HK-2 (cell line): ENCODE data around the gene CHPT1.
A peak's percentile ranks its signal among the peaks of the same experiment; 100 is the strongest.
"Not testable (repeated sequence)": the region's sequence is repeated elsewhere in the genome, so short reads cannot be mapped to it uniquely, and the experiment has no call there.

Experiments used
- DNase-seq: peaks from one replicate; pipeline ENCODE4 v3.0.0-alpha.2; 2018; ENCODE audit not compliant: unreplicated experiment

Gene CHPT1

DNA sequence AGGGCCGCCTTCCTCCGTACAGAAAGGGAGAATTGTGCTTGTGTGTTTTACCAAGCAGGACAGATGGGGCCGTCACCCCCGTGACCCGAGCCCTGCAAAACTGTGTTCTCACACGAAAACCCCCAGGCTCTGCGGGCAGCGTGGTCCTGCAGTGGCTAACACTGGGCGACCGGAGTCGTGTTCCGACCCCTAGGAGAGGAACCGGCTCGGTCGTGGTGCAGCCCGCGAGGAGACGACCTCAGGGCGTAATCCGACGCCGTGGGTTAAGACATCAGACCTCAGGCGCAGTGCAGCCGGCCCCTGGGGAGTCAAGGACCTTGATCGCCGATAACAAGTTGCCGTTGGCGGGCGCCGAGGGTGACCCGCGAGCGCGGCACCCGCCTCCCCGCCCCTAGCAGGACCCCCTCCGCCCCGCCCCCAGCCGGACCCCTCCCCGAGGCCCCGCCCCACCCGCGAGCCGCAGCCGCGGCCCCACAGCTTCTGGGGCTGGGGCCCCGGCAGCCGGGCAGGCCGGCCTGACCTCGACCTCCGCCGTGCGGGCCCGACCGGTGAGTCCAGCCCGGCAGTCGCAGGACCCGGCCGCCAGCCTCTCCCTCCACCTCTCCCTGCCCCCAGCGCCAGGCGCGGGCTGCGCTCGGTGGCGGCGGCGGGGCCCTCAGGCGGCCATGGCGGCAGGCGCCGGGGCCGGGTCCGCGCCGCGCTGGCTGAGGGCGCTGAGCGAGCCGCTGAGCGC, at the start of gene CHPT1:
Gene CHPT1 (plus strand): TSS at position 444 of the 733 bp plus-strand sequence. CDS start 222 bp downstream, at position 666.
- DNase-seq = peak; percentile 66

DNA sequence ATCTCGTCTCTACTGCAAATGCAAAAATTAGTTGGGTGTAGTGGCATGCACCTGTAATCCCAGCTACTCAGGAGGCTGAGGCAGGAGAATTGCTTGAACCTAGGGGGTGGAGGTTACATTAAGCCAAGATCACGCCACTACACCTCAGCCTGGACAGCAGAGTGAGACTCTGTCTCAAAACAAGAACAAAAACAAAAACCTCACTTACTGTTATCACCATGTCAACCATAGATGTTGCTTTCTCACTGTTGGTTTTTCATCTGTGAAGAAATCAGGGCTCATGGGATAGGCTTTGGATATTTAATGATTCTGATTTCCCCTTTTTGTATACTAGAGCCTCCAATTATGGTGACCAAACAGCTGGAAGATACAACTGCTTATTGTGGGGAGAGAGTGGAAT, 49.7 kb upstream of the CHPT1 start:
- no peak for DNase-seq

DNA sequence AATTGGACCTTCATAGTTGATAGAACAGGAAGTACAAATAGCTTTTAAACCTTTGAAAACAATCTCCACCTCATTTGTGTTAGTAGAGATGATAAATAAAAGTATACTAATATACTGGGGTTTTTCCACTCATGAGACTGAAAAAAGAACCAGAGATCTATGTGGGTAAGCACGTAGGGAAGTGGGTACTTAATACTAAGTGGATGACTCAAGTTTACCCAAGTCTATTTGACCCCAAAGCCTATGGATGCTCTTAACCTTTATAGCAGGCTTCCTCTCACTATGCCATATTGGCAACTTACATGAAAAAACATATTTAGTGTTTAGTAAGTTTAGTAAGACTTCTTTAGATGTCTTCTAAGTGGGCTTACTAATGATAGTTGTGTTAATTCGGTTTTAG, 49.2 kb upstream of the CHPT1 start:
- no peak for DNase-seq

DNA sequence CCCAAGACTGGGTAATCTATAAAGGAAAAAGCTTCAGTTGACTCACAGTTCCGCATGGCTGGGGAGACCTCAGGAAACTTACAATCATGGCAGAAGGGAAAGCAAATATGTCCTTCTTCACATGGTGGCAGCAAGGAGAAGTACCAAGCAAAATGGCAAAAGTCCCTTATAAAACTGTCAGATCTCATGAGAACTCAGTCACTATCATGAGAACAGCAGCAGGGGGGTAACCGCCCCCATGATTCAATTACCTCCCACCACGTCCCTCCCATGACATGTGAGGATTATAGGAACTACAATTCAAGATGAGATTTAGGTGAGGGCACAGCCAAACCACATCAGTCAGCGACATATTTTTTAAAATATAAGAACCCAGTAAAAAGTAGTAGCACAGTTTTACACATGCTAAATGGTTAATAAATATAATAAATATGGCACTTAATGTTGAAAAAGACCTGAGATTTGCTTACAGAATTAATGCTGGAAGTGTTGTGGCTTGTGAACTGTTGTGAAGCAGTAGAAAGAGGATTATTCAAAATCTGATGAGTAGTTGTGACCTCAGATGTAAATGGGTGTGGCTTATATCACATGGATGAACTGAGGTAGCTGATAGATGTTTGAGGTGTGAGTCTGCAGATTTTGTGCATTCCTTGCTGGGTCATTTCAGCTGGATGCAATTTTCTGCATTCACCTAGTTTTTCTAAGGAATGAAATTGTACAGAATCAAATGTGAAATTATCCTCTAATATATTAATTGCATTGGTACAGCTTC, 46.9 kb upstream of the CHPT1 start:
- no peak for DNase-seq

DNA sequence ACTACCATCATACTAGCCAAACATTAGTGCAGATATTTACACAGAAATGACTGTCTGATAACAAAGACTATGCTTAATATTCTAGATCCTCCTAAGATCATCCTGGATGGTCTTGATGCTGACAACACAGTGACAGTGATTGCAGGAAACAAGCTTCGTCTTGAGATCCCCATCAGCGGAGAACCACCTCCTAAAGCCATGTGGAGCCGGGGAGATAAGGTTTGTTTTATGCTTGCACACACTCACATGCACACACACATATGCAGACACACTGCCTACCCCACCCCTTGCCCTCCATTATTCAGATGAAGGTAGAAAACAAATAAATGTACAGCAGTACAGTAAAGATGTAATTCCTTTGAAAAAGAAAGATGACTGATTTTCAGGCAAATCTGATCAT, 44.4 kb upstream of the CHPT1 start:
- DNase-seq = no peak

DNA sequence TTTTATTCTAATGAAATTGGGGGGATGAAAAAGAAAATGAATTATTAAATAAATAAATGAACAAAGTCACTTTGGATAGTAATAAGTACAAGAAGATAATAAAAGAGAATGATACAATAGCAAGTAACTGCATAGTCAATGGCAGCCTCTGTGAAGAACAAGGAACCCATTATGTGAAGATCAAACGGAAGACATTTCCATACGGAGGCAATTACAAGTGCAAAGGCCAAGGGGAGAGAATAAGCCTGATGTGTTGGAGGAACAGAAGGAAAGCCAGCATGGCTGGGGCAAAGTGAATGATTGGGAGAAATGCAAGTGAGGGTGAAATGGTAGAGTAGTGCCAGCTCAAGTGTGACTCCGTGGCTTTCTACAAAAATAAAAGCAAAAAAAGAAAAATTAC, 43.9 kb upstream of the CHPT1 start:
- no peak for DNase-seq

DNA sequence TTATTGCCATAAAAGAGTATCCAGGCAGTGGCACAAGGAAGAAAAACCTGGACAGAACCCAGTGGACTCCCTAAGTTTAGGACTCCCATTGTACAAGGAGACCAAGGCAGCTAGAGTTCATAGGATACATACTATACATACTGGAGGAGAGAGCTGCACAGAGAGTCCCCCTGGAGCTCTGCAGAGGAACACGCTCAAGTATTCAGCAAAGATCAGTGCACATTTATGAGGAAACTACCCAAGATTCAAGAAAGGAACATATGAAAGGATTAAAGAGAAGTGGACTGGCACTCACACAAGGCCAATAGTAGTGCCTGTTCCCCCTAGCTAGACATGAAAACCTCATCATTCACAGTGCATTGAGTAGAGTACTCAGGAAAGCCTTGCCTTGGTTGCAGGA, 43.0 kb upstream of the CHPT1 start:
- DNase-seq = no peak

DNA sequence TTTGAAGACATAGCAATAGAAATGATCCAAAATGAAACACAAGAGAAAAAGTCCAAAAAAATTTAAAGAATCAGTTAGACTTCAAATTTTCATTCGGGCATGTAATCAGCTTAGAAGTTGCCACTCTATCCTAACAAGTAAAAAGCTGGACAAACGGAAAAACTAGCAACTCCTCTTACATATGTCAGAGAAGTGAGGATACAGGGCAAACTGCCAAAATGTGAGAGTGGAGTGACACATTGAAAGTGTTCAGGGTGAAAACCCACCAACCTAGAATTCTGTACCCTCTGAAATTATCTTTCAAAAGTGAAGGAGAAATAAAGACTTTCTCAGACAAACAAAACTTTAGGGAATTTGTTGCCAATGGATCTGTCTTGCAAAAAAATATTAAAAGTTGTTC, 42.0 kb upstream of the CHPT1 start:
- no peak for DNase-seq

DNA sequence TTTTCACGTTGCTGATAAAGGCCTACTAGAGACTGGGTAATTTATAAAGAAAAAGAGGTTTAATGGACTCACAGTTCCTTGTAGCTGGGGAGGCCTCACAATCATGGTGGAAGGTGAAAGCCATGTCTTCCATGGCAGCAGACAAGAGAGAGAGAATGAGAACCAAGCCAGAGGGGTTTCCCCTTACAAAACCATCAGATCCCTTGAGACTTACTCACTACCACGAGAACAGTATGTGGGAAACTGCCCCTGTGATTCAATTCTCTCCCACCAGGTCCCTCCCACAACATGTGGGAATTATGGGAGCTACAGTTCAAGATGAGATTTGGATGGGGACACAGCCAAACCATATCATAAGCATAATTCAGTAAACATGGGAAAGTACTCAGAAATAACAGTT, 36.8 kb upstream of the CHPT1 start:
- not testable (repeated sequence) for DNase-seq

DNA sequence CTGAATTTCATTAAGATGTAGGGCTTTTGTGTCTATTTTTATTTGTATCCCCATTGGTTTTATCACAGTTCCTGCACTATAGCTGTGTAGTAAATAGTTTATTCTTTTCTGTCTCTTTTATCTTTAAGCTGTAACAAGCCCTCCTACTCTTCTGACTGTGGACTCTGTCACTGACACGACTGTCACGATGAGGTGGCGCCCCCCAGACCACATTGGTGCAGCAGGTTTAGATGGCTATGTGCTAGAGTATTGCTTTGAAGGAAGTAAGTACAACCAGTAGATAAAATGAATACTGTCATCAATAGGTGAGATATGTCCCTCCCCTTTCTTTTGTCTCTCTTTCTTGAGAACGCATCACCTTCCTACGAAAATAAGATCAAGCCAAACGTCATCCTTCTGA, 34.1 kb upstream of the CHPT1 start:
- no peak for DNase-seq

DNA sequence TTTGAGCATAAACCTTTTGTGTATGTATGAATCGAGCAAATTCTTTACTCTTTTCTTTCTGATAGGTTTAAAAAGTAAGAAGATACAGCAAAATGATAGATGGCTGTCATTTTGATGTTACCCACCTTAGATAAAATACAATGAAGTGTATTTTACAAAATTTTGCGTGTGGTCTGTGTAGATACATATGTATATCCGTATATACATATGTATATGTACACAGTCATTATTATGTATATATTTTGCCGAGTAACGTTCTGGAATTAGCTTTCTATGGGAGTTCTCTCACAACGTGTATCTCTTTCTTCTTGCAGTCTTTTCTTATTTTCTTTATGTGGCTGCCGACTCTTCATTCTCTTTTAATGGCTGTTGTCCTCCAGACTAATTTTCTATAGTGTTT, 32.4 kb upstream of the CHPT1 start:
- no peak for DNase-seq

DNA sequence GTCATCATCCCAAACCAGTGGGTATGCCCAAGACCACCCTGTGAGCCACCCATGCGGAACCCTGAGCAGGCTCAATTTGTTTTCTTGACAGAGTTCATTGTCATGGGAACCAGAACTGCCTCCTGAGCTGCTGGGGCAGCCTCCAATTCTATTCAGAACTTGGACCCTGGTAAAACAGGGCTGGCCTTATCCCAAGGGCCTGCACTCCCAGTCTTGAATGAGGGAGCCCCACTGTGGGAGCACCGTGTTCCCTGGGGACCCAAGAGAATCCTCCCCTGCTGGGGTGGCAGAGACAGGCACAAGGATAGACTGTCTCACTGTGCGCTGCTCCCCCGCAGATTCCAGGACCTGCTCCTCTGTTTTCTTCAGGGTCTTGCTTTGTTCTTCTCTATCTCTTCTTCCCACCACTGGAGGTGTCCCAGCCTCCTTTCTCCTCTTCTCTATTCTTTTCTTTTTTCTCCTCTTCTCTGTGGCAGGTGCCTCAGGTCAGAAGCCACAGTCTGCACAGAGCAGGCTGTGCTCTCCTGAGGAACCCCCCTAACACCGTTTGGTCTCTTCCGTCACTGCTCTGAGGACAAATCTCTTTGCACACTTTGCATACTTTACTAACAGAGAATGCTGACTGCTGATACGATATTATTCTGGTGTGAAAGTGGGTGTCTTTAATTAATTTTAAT, 31.2 kb upstream of the CHPT1 start:
- DNase-seq = no peak

DNA sequence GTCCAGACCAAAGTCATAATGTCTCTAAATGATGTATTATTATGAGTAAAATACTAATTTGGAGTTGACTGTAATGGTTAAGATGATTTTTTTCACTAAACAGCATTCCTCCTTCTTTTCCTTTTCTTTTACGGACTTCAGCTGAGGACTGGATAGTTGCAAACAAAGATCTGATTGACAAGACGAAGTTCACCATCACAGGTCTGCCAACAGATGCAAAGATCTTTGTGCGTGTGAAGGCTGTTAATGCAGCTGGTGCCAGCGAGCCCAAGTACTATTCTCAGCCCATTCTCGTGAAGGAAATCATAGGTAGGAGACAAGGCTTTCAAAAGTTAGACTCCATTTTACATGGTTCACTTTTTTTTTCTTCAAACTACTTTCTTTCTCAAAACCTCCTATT, 29.8 kb upstream of the CHPT1 start:
- DNase-seq = no peak

DNA sequence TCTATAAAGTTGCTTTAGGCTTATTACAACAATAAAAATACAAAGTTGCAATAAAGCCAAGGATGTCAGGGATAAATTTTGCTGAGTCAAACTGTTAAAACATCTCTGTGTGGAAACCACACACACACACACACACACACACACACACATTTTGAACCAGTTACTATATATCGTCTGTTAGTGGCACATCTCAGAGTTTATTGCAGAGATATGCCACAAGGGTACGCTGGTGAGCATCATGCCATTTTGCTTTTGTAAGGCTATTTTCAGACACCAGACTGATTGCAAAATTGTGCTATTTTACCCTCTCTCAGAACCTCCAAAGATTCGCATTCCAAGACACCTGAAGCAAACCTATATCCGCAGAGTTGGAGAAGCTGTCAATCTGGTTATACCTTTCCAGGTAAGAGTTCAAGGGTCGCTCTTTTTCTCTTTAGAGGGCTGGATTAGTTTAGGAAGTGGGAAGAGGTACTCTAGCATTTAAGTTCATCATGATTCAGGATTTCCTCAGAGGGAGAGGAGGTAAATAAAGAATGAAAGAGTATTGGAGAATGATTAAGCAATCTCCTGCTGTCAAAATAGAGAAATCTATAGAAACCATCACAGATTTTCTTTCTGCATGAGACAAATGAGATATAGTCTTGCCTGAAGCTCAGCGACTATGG, 27.3 kb upstream of the CHPT1 start:
- DNase-seq = peak; percentile 9

DNA sequence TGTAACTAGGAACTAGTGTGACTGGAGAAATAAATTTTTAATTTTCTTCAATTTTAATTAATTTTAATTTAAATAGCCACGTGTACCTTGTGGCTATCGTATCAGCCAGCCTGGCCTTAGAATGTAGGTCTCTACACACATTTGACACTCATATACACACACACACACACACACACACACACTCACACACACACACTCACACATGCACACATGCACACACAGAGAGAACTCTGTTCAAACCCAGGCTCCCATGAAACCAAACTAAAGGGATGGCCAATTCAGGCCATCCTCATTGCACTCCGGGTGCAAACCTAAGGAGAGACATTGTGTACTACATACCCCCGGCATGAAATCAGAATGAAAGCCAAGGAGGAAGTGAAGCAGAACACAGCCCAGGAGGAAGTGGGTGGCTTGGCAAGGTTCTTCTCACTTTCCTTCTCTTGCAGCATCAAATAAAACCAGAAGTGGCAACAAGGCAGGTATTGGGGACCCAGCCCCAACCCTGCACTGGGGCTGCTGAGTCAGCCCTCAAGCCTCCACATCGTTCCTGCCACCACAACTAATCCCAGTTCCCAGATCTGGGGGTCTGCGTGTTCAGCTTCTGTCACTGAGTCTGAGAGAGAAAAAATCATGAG, 26.2 kb upstream of the CHPT1 start:
- no peak for DNase-seq

DNA sequence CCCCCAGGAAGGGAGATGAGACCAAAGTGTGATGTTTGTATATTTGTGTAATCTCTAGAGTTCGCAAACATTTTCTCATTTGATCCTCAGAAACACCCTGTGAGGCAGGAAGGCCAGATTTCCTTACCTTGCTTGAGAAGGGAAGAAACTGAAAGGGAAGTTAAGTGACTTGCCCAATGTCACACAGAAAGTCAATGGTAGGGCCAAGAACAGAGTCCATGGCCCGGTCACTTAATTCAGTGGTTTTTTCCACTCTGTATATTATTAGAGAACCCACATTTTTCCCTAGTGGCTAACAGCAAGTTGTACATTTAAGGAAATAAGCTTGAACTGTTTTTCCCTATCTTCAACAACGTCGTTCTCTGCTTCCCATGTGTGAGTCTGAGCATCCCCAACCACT, 25.6 kb upstream of the CHPT1 start:
- no peak for DNase-seq

DNA sequence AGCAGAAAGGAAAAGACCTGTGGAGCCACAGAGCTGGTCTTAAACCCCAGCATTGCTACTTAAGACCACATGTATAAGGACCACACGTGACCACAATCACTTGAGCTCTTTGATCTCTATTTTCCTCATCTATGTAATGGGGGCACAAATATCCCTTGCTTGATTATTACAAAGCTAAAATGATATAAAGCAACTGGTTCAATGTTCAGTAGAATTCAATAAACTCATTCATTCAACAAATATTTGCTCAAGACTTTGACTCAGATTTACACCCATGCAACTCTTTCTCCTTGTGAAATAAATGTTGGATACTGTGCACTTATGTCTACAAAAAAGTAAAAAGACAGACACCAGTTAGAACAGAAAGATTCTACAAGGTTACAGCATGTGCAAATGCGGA, 21.9 kb upstream of the CHPT1 start:
- DNase-seq = no peak

DNA sequence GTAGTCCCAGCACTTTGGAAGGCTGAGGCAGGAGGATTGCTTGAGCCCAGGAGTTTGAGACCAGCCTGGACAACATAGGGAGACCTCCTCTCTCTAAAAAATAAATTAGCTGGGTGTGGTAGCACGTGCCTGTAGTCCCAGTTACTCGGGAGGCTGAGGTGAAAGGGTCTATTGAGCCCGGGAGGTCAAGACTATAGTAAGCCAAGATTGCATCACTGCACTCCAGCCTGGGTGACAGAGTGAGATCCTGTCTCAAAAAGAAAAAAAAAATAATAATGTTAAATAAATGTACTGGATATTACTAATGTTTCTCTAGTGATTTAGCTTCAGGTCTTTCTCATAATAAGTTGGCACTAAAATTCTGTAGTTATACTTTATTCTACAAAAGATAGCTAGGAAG, 20.9 kb upstream of the CHPT1 start:
- not testable (repeated sequence) for DNase-seq

DNA sequence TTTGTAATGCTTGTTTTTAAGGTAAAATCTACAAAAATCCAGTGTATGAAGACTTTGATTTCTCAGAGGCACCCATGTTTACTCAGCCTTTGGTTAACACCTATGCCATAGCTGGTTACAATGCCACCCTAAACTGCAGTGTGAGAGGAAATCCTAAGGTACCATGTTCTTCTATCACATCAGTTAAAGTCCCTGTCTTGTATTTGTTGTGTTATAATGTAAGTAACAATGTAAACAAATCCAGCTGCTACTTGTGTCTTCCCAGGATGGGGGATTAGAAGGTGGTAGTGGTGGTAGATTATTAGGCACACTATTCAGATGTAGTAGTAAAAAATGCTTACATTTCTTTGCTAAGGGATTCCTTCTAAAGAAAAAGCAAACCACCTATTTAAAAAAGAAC, 19.4 kb upstream of the CHPT1 start:
- DNase-seq = no peak

DNA sequence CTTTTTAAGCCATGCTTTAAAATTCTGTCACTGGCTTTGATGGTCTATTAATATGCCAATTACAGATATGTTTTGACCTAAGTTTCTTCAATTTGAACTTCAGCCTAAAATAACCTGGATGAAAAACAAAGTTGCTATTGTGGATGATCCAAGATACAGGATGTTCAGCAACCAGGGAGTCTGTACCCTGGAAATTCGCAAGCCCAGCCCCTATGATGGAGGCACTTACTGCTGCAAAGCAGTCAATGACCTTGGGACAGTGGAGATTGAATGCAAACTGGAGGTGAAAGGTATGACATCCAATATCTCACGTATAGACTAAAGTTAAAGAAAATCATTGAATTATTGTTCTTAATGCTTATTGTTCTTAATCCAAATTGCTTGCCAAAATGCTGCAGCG, 17.2 kb upstream of the CHPT1 start:
- no peak for DNase-seq

DNA sequence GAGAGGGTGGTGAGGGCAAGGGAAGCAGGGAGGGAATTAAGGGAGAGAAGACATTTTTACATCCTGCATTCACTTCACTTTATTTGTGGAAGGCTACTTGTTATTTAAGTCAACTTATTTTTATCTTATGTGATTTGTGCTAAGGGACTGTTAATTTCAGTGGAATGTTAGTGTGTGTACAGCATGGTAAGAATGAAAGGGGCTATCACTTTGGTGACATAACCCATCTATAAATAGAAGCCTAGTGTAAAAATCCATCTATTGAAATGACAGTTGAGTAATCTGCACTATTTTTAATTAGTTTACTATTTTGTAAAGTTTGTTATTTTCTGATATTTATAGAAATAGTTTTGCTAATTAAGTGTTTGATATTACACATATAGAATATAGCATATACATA, 16.8 kb upstream of the CHPT1 start:
- DNase-seq = no peak

DNA sequence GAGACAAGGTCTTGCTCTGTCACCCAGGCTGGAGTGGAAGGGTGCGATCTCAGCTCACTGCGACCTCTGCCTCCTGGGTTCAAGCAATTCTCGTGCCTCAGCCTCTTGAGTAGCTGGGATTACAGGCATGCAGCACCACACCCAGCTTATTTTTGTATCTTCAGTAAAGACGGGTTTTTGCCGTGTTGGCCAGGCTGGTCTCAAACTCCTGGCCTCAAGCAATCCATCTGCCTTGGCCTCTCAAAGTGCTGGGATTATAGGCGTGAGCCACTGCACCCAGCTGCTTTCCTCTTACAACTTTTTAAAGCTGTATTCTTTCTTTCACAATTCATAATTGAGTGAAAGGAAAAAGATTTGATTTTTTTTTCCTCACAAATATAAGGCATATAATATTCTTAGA, 15.8 kb upstream of the CHPT1 start:
- not testable (repeated sequence) for DNase-seq
